Retinal pigment epithelial cell (primary cell): Measurements from ENCODE around the gene KHDC4.
A peak's percentile ranks its signal among the peaks of the same experiment; 100 is the strongest.

Source experiments
- DNase-seq: peaks from one replicate; pipeline ENCODE4 v3.0.0-alpha.2; 2010; ENCODE audit warnings: low read depth
- H3K4me3 ChIP-seq: 2 replicates; pipeline ENCODE4 v1.5.1; 2011; ENCODE audit warnings: mild to moderate bottlenecking, low read length, control low read depth, moderate library complexity
- TF ChIP-seq, protein P1 (sequence below): conservative IDR thresholded peaks from 2 replicates; pipeline ENCODE4 v1.5.1; 2011; ENCODE audit warnings: low read depth, low read length, control low read depth, inconsistent platforms

KHDC4 gene

DNA sequence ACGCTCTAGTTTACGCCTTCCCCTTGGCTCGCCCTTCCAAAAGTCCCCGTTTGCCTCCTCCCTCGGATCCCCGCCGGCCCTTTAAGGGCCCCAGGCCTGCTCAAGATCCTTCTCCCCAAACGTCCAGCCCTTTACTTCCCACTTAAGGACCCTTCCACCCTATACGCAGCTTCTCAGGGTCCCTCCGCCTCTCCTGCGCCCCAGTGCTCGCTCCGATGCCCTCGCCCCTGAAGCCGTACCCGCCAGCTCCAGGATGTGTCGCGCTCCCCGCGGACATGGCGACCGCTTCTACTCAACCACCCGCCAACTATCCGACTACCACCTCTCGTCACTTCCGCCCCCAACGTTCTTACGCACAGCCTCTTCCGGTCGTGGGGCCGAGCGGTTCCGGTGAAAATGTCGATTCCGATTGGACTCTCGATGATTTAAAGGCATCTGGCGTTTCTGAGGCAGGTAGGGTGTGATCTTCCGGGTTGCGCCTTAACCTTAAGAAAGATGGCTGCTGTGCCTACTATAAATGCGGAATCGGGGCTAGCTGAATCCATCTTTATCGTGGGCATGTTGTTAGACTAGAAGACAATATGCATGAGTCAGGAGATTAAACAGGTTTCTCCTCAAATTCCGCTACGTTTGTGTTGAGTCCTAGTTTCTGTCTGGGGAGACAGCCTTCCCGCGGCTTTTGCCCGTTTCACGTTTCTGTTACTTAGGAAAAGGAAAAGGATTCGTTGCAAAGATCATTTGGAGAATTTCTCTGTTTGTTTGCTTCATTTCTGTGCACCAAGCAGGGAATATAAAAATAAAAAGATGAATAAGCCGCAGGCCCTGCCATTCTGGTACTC, at the start of gene KHDC4:
Gene KHDC4, minus strand, starts transcription at position 317 of the 839 bp plus-strand sequence. Its CDS starts 40 bp downstream, at position 277.
- peak within 1 kb of the TSS; percentile 93 for H3K4me3 ChIP-seq
- DNase-seq: peak; percentile 99

DNA sequence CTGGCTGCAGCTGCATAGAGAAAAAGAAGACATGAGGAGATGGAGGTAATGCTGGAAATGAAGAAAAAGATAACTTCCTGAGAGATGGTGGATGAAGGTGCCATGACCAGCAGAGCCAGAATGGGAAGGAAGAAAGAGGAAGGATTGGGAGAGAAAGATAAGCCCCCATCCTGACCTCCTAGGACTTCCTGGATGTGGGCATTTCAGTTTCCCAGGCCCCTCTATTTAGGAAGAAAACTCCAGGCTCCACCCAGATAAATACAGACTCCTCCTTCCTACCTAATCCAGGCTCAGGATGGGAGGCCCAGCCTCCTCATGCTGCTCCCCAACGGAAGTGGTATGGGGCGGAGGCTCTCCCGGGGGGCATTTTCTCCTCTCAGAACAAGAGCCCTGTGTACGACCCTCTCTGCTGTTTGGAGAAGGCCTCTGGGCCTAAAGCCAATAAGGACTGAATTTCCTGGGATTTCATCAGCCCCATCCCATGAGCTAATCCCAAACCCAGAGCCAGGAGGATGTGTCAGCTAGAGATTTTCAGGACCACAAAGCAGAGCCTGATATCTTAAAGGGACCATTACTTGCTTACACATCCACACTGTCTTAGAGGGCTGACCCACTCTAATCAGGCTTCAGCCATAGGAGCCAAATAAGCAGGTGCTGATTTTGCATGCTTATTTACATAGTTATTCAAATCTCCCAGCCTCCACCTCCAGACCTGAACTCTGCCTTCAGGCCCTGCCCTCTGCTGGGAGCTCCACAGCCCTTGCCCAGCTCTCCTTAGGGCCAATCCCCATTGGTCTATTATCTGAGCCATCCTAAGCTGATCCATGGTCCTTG, 49.2 kb upstream of the KHDC4 start:
- H3K4me3 ChIP-seq: no peak overlapping the region
- DNase-seq: peak; percentile 48
- TF ChIP-seq, protein P1, sequence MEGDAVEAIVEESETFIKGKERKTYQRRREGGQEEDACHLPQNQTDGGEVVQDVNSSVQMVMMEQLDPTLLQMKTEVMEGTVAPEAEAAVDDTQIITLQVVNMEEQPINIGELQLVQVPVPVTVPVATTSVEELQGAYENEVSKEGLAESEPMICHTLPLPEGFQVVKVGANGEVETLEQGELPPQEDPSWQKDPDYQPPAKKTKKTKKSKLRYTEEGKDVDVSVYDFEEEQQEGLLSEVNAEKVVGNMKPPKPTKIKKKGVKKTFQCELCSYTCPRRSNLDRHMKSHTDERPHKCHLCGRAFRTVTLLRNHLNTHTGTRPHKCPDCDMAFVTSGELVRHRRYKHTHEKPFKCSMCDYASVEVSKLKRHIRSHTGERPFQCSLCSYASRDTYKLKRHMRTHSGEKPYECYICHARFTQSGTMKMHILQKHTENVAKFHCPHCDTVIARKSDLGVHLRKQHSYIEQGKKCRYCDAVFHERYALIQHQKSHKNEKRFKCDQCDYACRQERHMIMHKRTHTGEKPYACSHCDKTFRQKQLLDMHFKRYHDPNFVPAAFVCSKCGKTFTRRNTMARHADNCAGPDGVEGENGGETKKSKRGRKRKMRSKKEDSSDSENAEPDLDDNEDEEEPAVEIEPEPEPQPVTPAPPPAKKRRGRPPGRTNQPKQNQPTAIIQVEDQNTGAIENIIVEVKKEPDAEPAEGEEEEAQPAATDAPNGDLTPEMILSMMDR: peak; percentile 30

More for the DNA sequence above, at the start of gene KHDC4:
- TF ChIP-seq, protein P1: peak; percentile 11

DNA sequence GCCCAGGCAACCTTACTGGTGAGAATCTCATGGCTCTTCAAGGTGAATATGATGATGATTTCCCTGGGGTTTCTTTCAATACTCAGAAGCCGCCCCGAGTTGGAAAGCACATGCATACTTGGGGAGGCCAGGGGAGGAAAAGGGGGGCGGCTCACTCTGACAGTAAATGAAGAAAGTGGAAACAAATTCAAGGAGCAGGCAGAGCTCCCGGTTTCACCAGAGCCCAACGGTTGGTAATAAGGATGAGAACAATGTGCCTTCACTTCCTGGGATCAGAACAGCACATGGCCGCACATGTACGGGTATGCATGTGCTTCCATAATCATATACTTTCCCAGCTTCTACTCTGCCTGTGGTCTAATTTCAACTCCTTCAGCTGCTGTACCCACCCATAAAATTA, 47.9 kb upstream of the KHDC4 start:
- TF ChIP-seq, protein P1: no peak
- DNase-seq: no peak
- no peak overlapping the region for H3K4me3 ChIP-seq

DNA sequence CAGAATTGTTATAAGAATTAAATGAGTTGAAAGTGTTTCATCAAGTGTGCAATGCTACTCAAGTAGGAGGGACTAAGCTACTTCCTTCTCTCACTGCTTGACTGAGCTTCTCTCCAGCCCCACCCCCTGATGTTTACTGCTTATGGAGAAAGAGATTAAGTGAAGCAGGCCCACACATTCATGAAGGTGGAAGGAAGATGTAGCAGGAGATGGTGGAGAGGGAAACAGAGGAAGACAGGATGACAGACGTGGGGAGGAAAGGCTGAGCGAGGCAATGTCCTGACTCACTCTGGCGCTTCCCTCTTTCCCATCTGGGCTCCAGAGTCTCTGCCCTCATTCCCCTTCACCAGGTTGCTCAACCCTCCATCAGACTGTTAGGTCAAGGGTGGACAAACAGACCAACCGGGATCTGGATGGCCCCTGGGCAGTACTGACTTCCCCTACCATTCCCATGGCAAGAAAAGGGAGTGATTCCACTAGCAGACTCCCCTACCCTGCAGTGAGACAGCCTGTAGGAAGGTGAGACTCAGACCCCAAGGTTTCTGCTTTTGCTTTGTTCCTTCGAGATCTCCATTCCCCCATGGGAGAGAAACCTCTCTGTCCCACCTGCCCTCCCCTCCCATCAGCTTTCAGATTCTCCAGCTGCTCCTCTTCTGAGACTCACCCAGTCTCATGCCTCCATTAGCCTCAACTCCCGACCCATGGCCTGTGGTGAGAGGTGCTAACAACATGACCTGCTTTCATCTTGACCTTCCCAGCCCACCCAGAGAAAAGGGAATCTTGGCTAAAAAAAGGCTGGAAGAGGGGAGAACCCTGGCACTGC, 47.3 kb upstream of the KHDC4 start:
- TF ChIP-seq, protein P1: no peak
- H3K4me3 ChIP-seq: no peak overlapping the region
- no peak for DNase-seq

DNA sequence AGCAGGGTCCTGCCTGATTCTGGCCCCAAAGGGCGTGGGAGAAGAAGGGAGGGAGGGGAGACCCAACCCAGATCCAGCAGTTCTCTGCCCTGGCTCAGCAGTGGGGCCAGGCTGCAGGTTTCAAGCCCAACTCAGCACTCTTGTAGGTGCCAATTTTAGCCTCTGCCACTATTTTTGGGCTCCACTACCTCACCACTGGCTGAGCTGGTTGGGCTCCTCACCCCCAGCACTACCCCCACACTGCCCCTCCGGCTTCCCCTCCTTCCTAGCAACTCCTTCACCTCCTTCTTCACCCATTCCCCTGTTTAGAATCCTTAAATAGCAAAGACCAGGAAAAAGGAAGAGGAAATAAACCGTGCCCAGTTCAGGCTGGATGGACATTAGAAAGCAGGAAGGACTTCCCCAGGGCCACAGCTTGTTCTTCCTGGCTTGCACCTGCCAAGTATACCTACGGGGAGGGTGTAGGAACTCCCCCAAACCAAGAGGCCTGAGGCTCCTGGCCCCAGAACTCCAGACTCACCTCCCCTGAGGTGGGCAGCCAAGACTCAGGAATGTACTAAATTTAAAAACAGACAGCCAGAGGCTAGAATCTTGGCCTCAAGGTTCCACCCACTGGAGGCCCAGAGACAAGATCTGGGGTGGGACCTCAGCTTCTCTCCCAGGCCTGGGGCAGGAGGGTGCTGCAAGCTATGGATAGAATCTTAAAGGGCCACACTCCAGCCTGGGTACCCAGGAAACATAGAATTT, 45.6 kb upstream of the KHDC4 start:
- TF ChIP-seq, protein P1: no peak
- no peak overlapping the region for H3K4me3 ChIP-seq
- DNase-seq: no peak

DNA sequence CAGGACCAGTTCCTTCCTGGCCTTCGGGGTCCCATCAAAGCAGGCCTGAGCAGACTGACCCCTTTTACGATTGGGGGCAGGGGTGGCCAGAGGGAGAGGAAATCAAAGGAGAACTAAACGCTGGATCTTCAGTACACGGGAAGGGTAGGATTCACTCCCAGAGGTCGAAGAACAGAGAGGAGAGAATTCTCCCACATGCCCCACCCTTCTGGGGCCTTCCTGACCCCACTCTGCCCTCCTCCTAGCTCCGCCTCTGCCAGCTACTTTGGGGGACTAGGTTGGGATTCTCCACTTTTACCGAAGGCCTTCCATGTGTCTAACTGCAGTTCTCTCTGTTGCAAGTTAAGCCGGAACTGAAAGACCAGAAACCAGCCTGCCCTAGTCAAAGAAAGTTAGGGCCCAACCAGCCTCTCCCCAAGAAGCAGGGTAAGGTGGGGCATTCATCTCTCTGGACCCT, 44.8 kb upstream of the KHDC4 start:
- H3K4me3 ChIP-seq: peak overlapping the region; percentile 90
- no peak for DNase-seq

More for the DNA sequence above, 44.8 kb upstream of the KHDC4 start:
- TF ChIP-seq, protein P1: no peak
